Right ventricle myocardium inferior (tissue), 1 donor: ENCODE data around the gene PRPF19. TPM values are rescaled to one million over a fixed set of nuclear protein-coding genes. Genes with fewer than 3 reads are reported as not detected.

Experiments
- ATAC-seq: fragments of 200-7000 bp; cut with Tn5 transposase; one replicate; pipeline ENCODE4 v1.9.1; 2020; ENCODE audit warnings: mild to moderate bottlenecking, moderate library complexity
- DNase-seq: peaks from one replicate; pipeline ENCODE4 v3.0.0; 2021; ENCODE audit errors: missing footprints
- intact Hi-C: fragments of 100-400 bp; cut with DNase I; formaldehyde crosslinking; loops from one replicate; pipeline ENCODE4 v1.11.0; 2022
- total RNA-seq: library from RNA; stranded (reverse); fragmentation: NEBNext Ultra II Directional; extraction: Animal tissue kit (Norgen Biotek cat#: 25700); gene quantifications from one replicate; pipeline ENCODE4 v1.2.1, GENCODE V29; 2021
- donor health status: DM: no; HTN: yes; CAD: no; lungs with severe emphysema.

Gene PRPF19
- total RNA-seq, 1 donor from 2014 or later, result 41.1 TPM

DNA sequence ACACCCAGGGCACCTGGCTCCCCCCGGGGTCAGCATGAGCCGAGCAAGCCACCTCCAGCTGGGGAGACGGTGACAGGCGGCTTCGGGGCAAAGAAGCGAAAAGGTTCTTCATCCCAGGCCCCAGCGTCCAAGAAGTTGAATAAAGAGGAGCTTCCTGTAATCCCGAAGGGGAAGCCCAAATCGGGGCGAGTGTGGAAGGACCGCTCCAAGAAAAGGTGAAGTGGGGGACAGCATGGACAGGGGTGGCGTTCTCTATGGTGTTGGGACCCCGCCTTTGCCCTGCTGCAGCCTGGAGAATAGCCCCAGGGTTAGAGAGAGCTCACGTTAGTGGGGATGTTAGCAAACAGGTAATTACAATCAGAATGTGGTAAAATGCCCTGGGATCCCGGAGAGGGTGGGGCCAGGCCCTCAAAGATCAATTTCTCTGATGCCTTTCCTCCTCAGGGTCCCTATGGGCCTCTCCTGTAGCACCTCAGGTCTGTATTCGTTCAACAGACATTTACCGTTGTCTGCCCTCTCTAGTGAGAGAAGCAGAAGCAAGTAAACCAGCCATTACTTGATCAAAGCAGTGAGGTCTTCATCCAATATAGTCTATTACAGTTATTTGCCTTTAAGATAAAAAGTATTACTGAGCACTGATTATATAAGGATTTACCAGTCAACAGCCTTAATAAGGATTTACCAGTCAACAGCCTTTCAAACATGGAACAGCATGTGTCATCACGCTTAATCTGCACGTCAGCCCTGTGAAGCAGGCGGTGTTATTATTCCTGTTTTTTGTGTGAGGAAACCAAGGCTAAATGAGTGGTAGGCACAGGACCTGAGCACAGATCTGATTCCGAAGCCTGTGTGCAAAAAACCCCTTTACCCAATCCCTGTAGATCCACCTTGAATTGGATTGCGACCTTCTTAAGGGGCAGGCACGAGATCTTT, 63.5 kb downstream of the PRPF19 start:
- ATAC-seq, result no peak
- DNase-seq, result no peak
- intact Hi-C loops, result no loop called here

DNA sequence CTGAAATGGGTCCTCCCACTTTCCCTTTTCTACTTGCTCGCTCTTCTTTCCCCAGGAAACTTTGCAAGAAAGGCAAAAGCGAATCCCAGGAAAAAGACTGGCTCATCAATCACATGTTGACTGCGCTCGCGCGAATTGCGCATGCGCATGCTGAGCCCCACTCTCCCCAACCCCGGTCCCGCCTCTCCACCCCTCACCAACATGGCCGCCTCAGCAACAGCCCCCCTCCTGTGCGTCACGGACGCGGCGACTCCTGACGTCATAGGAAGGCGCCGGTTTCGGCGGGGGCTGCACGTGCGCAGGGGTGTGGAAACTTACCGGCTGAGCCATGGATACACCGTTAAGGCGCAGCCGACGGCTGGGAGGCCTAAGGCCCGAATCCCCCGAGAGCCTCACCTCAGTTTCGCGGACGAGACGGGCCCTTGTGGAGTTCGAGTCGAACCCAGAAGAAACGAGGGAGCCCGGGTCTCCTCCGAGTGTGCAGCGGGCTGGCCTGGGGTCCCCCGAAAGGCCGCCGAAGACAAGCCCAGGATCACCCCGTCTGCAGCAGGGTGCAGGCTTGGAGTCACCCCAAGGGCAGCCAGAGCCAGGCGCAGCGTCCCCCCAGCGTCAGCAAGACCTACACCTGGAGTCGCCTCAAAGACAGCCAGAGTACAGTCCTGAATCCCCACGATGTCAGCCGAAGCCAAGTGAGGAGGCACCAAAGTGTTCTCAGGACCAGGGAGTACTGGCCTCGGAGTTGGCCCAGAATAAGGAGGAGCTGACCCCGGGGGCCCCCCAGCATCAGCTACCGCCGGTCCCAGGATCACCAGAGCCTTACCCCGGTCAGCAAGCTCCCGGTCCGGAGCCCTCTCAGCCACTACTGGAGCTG, 64.4 kb downstream of the PRPF19 start, which contains the start of gene CCDC86:
Gene CCDC86 (plus strand): TSS at position 317 of the 871 bp plus-strand sequence. CDS start 12 bp downstream, at position 329.
- DNase-seq (peak; percentile 98), ATAC-seq (peak; percentile 95)
- intact Hi-C loops, result no loop called here

Other genes starting within 250 kb of the PRPF19 start
- not detected for gene MS4A8, start 207.0 kb downstream of the PRPF19 start, total RNA-seq
- not detected for gene MS4A18, start 181.9 kb downstream of the PRPF19 start, total RNA-seq
- gene MS4A15, start 149.7 kb downstream of the PRPF19 start, total RNA-seq, result not detected
- gene MS4A10, start 121.3 kb downstream of the PRPF19 start, total RNA-seq, result not detected
- gene CCDC86, start 64.5 kb downstream of the PRPF19 start, total RNA-seq, result 9.3 TPM
- gene PTGDR2, start 50.6 kb downstream of the PRPF19 start, total RNA-seq, result 2.4 TPM
- 0.14 TPM for gene ZP1, start 39.0 kb downstream of the PRPF19 start, total RNA-seq
- 97.5 TPM for gene TMEM109, start 7.6 kb upstream of the PRPF19 start, total RNA-seq
- gene TMEM132A, start 17.9 kb upstream of the PRPF19 start, total RNA-seq, result 6.3 TPM
- 20.8 TPM for gene SLC15A3, start 45.6 kb upstream of the PRPF19 start, total RNA-seq
- gene CD6, start 65.1 kb upstream of the PRPF19 start, total RNA-seq, result 0.22 TPM
- gene CD5, start 195.9 kb upstream of the PRPF19 start, total RNA-seq, result not detected